PFSK-1 (cell line): ENCODE data around the gene LTBP1.
A peak's percentile ranks its signal among the peaks of the same experiment; 100 is the strongest.

Source experiments
- FOXP2 ChIP-seq: optimal IDR thresholded peaks from 2 replicates; pipeline ENCODE3; 2011; ENCODE audit warnings: borderline replicate concordance, control low read depth, inconsistent platforms; ENCODE audit not compliant: insufficient read depth; ENCODE audit errors: extremely low read length, extremely low read depth
- POLR2AphosphoS5 ChIP-seq: IDR thresholded peaks from 2 replicates; pipeline ENCODE4 v1.6.1; 2012; ENCODE audit warnings: low read depth, mild to moderate bottlenecking, control low read depth, low read length, moderate library complexity
- SIN3A ChIP-seq: IDR thresholded peaks from 2 replicates; pipeline ENCODE4 v1.6.1; 2012; ENCODE audit warnings: mild to moderate bottlenecking, low read length, moderate library complexity, borderline replicate concordance; ENCODE audit not compliant: insufficient read depth
- TAF1 ChIP-seq: IDR thresholded peaks from 2 replicates; pipeline ENCODE4 v1.6.1; 2012; ENCODE audit warnings: low read length, control low read depth, borderline replicate concordance; ENCODE audit not compliant: insufficient read depth
- TF ChIP-seq, protein P1 (sequence below), 2 experiments: IDR thresholded peaks; 2 replicates each; pipeline versions ENCODE4 v1.6.1 to v1.8.0; 2011 to 2012; ENCODE audit warnings: low read depth in 2 of 2, low read length in 2 of 2, control low read depth in 1 of 2, inconsistent platforms in 1 of 2, mild to moderate bottlenecking in 1 of 2, moderate library complexity in 1 of 2; ENCODE audit not compliant: insufficient read depth in 1 of 2

LTBP1 gene

GRCh38 chr2:33146102-33146501 lies 199.3 kb downstream of the LTBP1 start:
- TF ChIP-seq FOXP2, result no peak
- no peak for TF ChIP-seq POLR2AphosphoS5
- TF ChIP-seq SIN3A, result no peak
- no peak for TF ChIP-seq TAF1
- TF ChIP-seq, protein P1, sequence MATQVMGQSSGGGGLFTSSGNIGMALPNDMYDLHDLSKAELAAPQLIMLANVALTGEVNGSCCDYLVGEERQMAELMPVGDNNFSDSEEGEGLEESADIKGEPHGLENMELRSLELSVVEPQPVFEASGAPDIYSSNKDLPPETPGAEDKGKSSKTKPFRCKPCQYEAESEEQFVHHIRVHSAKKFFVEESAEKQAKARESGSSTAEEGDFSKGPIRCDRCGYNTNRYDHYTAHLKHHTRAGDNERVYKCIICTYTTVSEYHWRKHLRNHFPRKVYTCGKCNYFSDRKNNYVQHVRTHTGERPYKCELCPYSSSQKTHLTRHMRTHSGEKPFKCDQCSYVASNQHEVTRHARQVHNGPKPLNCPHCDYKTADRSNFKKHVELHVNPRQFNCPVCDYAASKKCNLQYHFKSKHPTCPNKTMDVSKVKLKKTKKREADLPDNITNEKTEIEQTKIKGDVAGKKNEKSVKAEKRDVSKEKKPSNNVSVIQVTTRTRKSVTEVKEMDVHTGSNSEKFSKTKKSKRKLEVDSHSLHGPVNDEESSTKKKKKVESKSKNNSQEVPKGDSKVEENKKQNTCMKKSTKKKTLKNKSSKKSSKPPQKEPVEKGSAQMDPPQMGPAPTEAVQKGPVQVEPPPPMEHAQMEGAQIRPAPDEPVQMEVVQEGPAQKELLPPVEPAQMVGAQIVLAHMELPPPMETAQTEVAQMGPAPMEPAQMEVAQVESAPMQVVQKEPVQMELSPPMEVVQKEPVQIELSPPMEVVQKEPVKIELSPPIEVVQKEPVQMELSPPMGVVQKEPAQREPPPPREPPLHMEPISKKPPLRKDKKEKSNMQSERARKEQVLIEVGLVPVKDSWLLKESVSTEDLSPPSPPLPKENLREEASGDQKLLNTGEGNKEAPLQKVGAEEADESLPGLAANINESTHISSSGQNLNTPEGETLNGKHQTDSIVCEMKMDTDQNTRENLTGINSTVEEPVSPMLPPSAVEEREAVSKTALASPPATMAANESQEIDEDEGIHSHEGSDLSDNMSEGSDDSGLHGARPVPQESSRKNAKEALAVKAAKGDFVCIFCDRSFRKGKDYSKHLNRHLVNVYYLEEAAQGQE (IDR thresholded peaks at IDR 0.05; ENCODE audit: insufficient read depth in 1 of 2, low read depth in 2 of 2, low read length in 2 of 2), result no peak

- TF ChIP-seq POLR2AphosphoS5 (no peak), TAF1 (no peak), FOXP2 (no peak), SIN3A (no peak)
- TF ChIP-seq, protein P1 (IDR thresholded peaks at IDR 0.05; ENCODE audit: insufficient read depth in 1 of 2, low read depth in 2 of 2, low read length in 2 of 2), result no peak
Measured at GRCh38 chr2:33153008-33153407, 206.3 kb downstream of the LTBP1 start.

DNA sequence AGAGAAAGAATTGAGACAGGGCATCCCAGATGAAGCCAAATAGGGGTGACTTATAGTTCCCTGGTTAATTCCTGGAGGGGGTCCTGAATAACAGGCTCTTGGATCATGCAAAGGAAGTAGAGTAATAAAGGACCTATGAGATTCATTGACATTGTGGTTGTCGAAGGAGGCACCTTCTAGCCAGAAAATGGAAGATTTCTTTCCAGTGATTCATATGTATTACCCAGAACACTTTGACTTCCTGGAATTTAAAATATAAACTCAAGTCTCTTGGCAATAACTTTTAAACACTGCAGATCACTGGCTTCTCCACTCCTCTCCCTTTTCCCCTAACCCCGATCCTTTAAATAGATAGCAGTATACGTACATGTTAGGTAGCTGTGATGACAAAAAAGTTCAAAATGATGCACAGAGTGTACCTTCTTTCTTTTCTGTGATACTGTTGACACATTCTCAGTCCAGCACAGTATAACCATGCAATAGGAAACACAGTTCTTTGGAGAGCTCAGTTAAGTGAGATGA lies 211.8 kb downstream of the LTBP1 start:
- TF ChIP-seq FOXP2, result no peak
- no peak for TF ChIP-seq POLR2AphosphoS5
- TF ChIP-seq SIN3A, result no peak
- TF ChIP-seq, protein P1 (IDR thresholded peaks at IDR 0.05; ENCODE audit: insufficient read depth in 1 of 2, low read depth in 2 of 2, low read length in 2 of 2), result no peak
- no peak for TF ChIP-seq TAF1

DNA sequence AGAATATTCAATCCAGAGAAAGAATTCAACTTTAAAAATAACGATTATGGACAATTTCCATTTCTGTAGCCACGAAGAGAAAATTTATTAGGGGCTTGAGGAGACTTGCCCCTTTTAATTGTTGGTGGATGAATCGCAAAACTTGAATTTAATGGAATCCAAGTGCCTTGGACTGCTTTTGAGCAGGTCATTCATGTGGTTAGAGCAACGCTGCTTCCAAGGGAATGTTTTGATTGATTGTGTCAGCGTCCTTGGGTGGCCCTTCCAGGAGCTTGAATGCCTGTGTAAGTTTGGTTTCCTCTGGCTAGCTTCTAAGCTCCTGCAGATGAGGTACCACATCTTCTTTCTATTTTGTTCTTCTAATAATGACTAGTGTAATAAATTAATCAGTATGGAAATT lies 213.4 kb downstream of the LTBP1 start:
- no peak for TF ChIP-seq SIN3A

DNA sequence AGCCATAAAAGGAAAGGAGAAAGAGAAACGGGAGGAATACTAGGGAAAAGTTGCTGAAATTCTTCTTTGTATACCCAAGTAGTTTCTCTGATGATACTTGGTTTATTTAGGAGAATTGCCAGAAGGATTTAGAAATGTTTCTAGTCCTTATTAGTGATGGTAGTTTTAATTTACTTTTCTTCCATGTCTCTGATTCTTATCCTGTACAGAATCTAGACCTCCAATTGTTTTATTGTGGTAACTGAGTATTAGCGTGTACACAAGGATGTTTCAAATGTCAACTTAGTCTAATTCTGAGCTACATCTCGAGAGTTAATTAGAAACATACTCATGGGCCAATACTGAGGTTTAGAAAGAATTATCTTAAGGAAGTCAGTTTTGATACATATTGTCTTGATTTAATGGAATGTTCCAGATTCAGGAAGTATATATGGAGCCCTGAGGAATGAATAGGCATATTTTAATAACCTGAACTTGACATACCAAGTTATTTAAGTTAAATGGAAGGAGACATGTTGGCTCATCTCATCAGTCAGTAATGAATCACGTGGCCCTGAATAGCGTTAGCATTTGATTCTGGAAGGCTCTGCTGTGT lies 219.6 kb downstream of the LTBP1 start:
- TF ChIP-seq, protein P1 (IDR thresholded peaks at IDR 0.05; ENCODE audit: insufficient read depth in 1 of 2, low read depth in 2 of 2, low read length in 2 of 2), result no peak
- TF ChIP-seq TAF1 (no peak), POLR2AphosphoS5 (peak; percentile 19; the same call in 1 of the 2 replicates), FOXP2 (no peak), SIN3A (no peak)
